IPS DF 4.7 (cell line): ENCODE data around the gene KRT85.
"Not testable (repeated sequence)": the region's sequence is repeated elsewhere in the genome, so short reads cannot be mapped to it uniquely, and the experiment has no call there.

Source experiments
- DNase-seq: peaks from one replicate; pipeline ENCODE4 v3.0.0-alpha.2; 2013; ENCODE audit warnings: low spot score; ENCODE audit errors: extremely low read depth

The KRT85 gene

DNA sequence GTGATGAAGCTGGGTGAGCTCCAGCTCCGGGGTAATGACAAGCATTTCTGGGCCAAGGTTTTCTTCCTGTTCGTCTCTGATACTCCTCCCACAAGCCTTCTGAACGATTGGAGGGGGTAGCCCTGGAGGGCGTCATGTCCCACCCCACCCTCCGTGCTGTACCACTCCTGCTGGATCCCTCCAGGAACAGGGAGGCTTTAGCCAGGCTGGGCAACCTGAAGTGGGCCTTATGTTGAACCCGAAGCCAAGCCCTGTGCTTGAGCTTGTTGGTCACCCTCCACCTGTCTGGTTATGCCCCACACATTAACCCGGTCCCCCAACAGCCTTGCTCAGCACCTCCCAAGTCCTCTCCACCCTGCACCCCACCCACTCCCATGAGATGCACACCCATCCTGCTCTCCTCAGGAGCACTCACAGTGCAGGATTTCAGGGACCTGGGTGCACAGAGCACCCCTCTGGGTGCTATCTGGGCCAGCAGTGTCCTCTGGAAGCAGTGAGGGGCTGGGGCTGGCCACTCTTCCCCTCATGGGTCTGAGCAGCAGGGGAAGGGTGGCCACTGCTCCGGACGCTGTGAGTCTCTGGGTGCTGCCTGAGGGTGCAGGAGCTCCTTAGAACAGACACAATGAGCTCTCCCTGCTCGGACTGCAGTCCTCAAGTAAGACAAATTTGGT lies 39.3 kb downstream of the KRT85 start:
- DNase-seq, result no peak

DNA sequence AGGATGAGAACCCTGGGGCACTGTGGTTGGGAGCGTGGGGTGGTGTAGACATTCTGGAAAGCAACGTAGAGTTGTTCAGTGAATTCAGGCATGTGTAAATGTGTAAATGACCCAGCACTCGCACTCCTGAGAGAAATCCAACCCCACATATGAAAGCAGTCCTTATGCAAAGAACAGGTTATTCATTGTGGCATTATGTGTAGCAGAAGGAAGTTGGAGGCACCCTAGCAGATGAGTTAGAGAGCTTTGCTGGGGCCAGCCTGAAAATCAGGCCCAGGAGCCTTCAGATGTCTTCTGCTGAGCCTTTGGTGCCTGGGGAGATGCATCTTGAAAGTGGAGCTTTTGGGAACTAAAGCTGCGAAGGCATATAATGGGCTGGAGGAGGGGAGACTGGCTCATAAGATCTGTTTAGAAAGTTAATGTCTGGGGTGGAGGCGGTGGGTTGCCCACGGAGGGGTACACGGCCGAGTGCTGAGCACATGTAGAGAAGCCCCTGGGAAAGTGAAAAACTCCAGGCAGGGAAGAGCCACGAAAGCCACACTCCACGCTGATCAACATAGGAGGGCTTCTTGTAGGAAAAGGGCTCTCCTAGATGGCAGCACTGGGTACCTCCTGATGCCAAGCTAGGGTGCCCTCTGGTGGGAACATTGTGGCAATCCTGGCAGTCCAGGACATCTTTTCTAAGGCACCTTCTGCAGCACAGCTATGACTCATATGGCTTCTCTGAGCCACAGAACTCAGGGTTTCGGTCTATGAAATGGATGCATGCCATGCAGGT lies 40.0 kb downstream of the KRT85 start:
- peak; percentile 78 for DNase-seq

DNA sequence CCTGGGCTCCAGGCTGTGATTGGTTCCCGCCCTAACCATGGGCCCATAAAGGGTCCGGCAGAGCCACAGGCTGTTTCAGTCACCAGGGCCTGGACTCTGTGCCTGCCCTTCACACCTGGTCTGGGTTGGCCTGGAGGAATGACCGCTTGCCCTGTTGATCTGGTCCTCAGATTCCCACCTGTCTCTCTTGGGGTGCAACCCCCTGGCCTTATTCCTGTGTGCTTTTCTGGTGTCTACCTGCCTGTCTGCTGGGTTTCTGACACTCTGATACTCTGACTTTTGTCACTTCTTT lies 43.2 kb downstream of the KRT85 start:
- no peak for DNase-seq

DNA sequence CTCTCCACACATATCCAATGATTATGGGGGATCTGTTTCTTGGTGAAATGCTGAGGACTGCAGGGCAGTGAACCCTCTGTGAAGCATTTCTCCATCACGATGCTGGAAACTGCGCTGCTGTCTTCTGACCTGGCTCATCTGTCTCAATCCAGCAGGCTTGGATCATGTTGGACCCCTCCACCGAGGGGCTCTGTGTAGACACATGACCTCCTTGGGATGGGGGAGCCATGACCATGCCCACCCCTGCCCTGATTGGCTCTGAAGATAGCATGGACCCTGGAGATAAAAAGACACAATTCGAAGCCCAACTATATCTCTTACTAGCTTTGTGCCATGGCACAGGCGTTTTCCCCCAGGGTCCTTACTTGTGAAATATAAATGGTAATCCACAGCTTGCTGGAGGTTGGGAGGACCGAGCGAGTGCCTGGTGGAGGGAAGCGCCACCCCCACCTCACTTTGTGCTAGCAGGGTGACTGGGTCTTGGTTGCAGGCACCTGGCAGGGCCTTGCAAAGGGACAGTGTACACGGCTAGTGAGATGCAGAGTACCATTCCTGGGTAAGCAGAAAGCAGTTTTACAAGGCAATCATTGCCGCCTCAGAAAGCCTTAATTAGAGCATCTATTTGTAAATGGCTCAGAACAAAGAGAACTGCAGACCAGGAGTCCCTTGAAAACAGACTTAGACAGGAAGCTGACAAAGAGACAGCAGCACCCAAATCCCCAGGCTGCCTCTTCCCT lies 43.7 kb downstream of the KRT85 start:
- DNase-seq, result no peak

DNA sequence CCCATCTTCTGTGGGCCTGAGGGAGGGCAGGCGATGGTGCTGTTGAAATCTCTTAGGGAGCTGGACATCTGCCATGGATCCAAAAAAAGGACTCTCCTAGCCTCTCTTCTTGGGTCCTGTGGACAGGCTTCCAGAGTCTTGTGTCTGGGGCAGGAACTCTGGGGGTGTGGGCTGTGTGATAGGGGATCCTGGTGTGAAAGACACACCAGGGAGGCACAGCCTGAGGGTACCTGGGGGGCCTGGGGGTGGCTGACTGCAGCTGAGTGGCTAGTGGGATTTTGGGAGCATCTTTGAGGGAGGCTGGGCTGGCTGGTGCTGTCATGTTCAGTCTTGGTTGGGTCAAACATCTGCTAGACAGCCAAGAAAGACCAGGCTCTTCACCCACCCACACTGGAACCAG lies 44.3 kb downstream of the KRT85 start:
- DNase-seq, result no peak

DNA sequence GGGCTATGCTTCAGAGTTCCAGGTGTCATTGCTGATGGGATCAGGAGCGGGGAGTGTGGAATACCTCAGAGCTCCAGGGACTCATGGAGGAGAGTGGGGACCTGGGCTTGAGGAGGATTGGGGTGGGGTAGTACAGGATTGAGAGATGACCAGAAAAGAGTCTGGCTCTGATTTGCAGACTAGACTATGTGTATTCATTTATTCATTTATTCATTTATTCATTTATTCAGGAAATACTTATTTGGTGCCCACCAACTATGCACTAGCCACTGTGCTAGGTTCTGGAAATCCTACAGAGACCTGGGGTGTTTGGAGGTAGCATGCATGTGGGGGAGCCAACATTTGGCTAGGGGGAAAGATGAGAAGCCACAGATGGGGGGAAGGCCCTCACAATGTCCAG lies 45.2 kb downstream of the KRT85 start:
- no peak for DNase-seq

DNA sequence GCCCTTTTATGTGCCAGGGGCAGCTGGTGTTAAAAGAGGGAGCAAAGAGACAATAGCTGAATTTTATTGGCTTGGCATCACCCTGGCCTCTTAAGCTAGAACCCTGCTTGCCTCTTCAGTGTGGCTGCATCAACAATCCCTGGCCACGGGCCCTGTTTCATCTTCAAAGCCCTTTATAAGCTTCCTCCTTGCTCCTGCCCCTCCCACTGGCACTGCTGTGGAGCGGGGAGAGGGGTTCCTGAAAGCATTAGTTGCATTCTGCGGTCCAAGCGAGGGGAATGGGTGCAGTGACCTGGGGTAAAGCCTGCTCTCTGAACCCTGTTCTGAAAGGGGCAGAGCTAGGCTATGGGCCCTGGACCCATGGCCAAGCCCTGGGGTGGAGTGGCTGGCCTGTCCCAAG lies 45.9 kb downstream of the KRT85 start:
- DNase-seq, result no peak

DNA sequence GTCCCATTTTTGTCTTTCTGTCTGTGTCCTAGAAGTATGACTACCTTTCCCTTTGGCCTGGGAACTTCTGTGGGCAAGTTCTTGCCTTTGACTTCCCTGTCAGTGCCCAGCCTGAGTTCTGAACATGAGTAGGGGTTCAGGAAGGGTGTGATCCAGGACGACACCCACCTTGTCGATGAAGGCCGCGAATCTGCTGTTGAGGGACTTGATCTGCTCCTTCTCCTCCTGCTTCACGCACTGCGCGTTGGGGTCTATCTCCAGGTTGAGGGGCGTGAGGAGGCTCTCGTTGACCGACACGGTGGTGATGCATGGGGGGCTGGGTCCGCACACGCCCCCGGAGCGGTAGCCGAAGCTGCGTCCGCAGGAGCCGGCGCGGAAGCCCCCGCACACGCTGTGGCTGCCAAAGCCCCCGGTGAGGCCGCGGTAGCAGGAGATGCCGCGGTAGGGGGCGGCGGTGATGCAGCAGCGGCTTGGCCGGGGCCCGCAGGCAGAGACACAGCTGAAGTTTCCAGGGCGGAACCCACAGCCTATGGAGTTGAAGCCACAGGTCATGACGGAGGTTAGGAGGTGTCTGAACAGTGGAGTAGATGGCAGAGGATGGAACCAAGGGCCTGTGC lies 46.4 kb downstream of the KRT85 start, which contains the start of gene KRT83:
TSS of gene KRT83 (minus strand) at position 615 of the 617 bp plus-strand sequence. CDS start at position 552, 63 bp downstream.
- DNase-seq, result no peak

DNA sequence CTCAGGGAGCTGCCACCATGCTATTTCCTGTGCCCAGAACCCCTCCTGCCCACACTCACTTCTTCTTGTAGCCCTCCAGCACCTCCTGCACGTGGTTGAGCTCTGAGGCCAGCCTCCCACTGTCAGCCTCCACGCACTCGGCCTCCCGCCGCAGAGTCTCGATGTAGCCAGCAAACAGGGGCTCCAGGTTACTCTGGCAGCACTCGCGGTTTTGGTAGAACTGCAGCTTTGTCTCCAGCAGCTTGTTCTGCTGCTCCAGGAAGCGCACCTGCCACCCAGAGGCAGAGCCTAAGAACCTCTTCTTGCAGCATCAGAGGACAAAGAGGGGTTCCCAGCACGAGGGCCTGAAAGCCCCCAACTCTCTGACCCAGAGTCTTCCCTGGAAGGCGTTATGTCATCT lies 48.2 kb downstream of the KRT85 start:
- no peak for DNase-seq

DNA sequence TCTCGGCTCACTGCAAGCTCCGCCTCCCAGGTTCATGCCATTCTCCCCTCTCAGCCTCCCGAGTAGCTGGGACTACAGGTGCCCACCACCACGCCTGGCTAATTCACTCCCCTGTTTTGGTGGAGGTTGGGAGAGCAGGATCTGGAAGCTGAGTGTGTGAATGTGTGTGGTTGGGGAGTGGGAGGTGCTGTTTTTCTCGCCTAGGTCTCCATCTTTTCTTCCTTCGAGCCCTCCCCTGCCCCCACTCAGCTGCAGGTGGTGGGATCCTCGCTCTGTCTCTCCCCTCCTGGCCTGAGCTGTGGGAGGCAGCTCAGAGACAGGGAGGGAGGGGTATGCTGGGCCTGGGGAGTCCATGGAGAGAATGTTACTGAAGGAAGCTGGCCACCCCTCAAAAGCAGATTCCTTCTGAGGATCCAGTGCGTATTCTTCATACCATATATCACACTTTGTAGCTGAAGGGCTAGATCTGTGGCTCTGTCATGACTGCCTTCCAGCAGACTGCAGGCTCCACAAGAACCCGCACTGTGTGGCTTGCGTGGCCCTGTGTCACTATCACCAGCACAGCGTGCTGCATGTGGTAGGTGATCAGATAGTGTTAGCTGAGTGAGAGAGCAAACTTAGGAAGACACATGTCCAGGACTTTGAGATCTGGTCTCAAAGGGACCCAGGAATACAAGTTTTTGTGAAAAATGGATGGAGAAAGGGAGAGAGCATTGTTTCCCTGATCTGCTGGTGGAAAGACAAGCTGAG lies 48.9 kb downstream of the KRT85 start:
- DNase-seq, result no peak

DNA sequence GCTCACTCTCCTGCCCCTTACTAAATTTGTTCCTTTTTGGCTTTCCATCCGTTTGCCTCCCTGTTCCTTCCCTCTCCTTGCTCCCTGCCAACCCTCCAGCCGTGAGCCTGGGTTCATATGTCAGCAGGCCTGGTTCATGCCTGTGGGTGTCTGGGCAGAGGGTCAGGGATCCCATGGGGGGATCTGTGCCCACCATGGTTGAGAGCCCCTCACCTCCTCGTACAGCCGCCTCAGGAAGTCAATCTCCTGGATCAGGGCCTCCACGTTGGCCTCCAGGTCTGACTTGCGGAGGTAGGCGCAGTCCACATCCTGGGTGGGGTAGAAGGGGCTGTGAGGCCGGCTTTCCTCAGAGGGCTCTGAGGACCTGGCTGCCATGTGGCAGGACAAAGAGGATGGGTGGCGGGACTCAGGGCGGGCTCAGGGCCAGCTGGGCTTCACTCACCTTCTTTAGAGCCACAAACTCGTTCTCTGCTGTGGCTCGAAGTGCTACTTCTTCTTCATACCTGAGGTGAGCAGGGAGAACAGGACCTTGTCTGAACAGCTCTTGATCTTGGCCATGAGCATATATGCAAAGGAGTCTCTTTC lies 49.7 kb downstream of the KRT85 start:
- DNase-seq, result no peak

DNA sequence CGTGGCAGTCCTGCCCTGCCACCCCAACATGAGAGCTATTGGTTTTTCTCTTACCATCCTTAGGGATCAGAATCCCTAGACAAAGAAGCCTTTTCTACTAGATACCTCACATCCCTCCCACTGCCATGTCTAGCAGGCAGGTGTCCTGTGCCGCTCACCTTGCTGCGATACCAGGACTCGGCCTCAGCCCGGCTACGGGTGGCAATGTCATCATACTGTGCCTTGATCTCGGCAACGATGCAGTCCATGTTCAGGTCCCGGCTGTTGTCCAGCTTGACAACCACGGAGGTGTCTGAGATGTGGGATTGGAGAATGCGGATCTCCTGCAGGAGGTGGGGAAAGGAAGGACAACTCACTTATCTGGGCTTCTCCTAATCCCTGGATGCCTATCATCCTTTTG lies 50.6 kb downstream of the KRT85 start:
- DNase-seq, result no peak

DNA sequence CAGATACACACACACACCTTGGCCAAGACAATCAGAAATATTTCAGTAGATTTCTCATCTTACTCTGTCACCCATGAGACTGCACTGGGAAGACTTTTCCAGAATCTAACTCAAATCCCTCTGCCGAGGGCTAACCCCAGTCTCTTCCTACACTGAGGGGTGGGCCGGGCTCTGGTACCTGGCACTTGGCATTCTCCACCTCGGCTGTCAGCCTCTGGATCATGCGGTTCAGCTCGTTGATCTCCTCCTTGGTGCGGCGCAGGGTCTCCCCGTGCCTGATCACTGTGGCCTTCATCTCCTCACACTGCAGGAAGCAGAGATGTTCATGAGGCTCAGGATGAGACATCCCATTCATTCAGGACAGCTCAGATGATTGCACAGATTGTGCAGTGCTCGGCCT lies 51.0 kb downstream of the KRT85 start:
- no peak for DNase-seq

DNA sequence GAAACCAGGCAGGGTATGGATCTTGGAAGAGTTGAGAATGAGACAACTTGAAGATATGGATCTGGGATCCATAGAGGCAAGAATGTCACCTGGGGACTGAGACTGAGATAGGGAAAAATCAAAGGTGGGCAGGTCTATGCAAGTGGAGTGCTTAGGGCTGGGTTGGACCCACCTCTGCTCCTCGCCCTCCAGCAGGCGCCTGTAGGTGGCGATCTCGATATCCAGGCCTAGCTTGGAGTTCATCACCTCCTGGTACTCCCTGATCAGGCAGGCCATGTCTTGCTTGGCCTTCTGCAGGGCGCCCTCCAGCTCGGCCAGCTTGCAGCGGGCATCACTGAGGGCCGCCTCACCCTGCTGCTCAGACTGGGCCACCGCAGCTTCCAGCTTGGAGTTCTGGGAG lies 51.6 kb downstream of the KRT85 start:
- DNase-seq, result not testable (repeated sequence)

DNA sequence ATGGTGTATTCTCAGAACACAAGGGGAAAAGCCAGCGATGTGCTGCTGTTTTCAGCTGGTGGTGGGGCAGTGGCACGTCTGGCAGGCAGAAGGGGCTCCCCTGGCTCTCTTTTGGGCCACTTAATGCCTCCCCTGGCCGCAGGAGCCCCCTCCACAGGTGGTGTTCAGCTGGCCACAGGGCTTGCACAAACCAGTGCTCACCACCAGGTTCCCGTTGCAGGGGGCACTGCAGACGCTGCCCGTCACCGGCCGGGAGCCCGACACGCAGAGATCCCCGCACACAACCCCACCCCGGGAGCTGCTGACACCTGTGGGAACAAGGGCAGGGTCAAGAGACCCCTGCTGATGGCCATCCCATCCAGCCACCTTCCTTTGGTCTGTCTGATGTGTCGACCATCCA lies 52.8 kb downstream of the KRT85 start:
- no peak for DNase-seq

DNA sequence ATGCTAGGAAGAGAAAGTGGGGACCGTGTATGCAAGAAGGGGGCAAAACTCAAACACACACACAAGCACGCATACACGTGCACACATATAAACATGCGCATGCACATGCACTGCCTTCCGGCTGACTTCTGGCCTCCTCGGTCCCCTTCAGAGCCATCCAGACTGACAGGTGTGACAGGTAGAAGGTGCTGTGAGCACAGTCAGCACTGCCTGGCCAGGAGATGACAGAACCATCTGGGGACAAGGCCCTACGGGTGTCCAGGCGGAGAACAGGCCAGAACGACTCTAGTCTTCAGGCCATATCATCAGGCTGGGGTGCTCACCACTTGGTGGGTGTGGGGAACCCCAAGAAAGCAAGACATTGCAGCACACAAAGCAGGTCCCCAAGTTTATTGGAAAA lies 53.4 kb downstream of the KRT85 start:
- no peak for DNase-seq

DNA sequence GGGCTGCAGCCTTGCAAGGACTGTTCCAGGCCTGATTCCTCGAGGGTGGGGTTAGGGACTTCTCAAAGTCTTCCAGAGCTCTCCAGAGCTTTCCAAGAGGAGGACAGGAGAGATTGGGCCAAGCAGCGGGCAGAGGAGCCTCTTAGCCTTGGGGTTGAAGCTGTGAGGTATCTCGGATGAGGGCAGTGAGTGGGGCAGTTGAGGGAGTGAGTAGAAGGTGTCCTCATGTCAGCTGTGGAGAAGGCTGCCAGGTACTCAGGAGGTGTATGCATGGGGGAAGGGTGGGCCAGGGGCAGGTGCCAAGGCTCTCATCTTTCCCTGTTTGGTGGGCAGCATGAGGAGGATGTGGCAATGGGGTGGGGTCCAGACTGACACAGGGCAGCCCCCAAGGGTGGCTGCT lies 53.8 kb downstream of the KRT85 start:
- no peak for DNase-seq

DNA sequence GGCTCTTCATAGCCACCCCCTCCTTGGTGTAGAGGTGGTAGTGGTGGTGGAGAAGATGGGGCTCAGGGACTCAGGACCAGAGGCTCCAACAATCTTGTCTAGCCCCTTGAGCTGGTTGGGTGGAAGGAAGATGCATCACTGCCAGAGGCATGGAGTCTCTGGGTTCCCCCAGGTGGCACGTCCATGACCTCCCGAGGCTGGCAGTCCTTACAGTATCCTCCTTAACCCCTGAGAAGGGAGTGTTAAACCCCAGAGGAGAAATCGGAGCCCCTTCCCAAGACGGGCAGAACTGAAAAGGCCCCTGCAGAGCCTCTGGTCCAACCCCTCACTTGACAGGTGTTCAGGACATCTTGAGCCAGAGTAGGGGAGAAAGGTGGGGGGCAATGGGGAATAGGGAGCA lies 55.2 kb downstream of the KRT85 start:
- no peak for DNase-seq

DNA sequence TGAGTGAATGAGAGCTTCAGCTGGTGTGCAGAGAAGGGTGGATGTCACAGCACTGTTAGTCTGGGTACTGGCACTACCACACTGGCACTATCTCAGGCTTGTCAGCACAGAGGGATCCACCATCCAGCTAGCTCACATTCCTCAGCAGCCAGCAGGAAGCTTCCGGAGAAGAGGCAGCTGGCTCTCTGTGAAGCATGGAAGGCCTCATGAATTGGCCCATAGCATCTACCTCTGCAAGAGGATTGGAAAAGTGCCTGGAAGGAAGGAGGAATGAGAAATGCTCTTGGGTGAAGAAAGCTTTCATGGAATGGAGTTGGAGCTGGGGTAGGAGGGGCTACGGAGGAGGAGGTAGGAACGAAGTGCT lies 56.0 kb downstream of the KRT85 start:
- DNase-seq, result no peak

DNA sequence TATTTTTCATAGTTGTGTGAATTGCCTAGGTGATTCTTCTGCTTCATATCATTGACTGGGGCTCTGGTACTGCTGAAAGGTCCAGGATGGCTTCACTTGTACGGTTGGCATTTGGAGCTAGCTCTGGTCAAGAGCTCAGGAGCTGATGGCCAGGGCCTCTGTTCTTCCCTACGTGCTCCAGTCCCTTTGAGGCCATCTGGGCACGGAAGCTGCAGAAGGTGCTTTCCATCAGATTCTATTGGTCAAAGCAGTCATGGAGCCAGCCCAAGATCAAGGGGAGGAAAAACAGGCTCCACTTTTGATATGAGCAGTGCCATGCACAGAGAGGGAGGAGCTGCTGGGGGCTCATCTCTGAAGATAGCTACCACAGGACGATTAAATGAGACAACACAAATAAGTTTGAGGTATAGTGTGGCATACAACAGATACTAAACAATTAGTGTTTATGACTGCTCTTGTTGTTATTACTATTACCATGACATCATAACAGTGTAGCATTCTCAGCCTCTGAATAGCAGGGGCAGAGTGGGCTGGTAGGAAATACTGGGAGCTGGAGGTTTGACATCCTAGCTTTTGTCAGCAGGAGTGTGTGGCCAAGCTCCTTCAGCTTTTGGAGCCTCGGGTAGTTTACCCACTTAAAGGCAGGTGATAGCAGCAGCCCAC lies 56.5 kb downstream of the KRT85 start:
- DNase-seq, result no peak
